HG02884 (cell line): ENCODE measurements around the gene DMWD.

ENCODE experiments used
- ATAC-seq: cut with Tn5 transposase; IDR thresholded peaks from one replicate; pipeline ENCODE4 v1.9.1; 2021; ENCODE audit warnings: mild to moderate bottlenecking, moderate library complexity; ENCODE audit not compliant: unreplicated experiment

The DMWD gene

GRCh38 chr19:45771311-45771933 lies 21.2 kb downstream of the DMWD start:
- ATAC-seq: no peak

GRCh38 chr19:45770192-45771101 lies 22.2 kb downstream of the DMWD start:
- peak; percentile 43 for ATAC-seq

GRCh38 chr19:45769821-45770191 lies 22.8 kb downstream of the DMWD start:
- ATAC-seq: no peak

- peak; percentile 38 for ATAC-seq
Measured at GRCh38 chr19:45768984-45769782, 23.5 kb downstream of the DMWD start, which contains the start of gene SIX5. Gene SIX5 (minus strand): TSS chr19:45769252. CDS start chr19:45768844, 408 bp downstream.

- no peak for ATAC-seq
Measured at GRCh38 chr19:45768655-45768983, 24.0 kb downstream of the DMWD start.

DNA sequence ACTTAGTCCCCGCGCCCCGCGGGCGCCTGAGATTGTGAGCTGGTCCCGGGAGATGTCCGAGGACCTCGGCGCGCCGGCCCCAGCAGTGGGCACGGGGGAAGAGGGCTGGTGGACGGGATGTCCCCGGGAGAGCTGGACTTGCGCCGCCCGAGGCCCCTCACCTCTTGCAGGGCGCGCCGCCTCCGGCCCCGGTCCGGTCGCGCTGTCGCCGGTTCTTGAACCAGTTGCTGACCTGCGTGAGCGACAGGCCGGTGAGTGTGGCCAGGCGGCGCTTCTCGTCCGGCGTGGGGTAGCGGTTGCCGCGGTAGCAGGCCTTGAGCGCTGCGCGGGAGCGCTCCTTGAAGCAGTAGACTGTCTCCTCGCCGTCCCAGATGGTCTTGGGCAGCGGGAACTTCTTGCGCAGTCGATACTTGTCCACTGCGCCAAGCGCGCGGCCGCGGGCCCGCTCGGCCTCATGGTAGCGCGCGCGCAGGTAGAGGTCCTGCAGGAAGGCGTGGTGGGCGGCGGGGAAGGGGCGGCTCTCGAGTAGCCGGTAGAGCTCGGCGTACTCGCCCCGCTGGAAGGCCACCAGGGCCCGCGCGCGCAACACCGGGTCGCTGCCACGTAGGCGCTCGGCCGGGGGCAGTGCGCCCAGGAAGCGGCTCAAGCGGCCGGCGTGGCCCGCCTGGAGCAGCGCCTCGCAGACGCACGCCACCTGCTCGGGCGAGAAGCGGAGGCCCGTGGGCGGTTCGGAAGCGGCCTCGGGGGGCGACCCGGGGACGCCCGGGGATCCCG lies 24.6 kb downstream of the DMWD start:
- ATAC-seq: no peak

GRCh38 chr19:45767410-45767880 lies 25.2 kb downstream of the DMWD start:
- ATAC-seq: no peak

DNA sequence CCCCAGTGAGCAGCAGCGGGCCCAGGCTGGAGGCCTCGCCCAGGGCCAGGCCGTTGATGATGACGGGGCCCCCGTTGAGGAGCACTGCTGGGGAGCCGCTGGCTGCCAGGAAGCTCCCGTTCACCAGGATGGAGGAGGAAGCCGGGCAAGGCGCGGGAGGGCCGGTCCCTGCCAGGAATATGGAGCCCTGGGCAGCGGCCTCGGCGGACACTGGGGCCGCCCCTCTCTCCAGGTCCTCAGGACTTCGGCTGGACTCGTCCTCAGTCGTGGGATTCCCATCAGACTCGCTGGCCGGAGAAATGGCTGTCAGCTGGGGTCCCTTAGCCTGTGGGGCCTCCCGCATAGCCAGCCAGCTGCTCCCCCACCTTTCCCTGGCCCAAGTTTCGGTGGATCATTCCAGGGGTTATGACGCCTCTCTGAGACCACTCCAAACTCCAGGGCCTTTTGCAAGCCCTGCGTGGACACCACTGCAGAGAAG lies 25.7 kb downstream of the DMWD start:
- no peak for ATAC-seq

GRCh38 chr19:45766296-45766868 lies 26.3 kb downstream of the DMWD start:
- no peak for ATAC-seq

GRCh38 chr19:45765702-45766295 lies 26.8 kb downstream of the DMWD start:
- ATAC-seq: no peak

- no peak for ATAC-seq
Measured at GRCh38 chr19:45764945-45765701, 27.5 kb downstream of the DMWD start.

- ATAC-seq: no peak
Measured at GRCh38 chr19:45764475-45764874, 28.2 kb downstream of the DMWD start.

DNA sequence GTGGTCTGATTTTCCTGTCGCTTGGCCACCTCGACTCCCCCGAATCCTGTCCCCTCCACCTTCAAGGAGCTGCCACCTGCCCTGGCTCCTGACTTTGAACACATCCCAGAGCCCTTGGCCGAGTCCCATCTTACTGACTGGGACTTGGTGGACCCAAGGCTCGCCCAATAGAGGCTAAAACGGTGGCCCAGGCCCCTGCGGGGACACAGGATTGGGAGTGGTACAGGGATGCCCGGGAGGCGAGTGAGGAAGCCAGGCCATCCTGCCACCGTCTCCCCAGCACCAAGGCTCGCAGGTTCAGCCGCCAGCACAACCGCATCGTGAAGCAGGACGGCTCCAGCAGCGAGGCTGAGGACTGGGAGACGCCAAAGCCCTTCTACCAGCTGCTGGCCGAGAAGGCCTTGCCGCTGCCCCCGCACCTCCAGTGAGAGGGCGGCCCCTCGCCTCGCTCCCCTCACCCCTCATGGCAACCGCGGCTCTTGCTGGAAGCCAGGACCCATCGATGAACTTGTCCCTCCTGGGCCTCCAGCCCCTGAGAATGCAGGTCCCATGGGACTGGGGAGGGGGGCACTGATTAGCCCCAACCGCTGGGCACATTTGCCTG lies 28.9 kb downstream of the DMWD start:
- ATAC-seq: no peak

- ATAC-seq: no peak
Measured at GRCh38 chr19:45762870-45763631, 29.6 kb downstream of the DMWD start.

DNA sequence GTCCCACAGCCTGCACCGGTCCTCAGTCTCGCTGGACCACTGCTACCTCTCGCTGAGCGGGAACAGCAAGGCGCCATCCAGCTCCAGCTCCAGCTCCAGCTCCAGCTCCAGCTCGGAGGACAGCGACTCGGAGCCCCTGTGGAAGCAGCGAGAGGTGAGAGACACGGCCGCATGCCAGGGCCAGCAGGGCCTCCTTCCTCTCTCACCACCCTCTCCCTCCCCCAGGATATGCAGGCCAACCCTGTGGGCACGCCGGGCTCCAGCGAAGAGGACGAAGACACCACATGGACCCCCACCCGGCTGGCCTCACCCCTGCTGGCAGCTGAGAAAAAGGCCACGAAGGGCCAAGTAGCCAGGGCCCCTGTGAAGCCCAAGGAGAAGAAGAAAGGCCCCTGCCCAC lies 30.9 kb downstream of the DMWD start:
- no peak for ATAC-seq

DNA sequence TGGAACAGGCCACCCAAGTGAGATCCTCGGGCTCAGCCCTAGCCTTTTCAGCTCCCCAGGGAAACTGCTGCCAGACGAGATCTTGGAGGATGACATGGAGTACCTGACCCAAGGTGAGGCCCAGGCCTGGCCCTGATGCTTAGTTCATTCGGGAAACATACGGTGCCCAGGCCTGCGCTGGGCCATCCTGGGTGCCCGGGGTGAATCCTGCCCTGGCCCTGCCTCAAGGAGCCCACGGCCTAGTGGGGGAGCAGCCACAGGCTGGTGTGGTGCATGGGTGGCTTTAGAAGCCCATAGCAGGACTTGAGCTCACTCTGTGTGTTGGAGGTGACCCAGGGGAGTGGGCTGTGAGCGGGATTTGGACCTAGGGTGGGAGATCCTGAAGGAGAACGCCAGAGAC lies 33.7 kb downstream of the DMWD start:
- no peak for ATAC-seq

- ATAC-seq: no peak
Measured at GRCh38 chr19:45757695-45758094, 35.0 kb downstream of the DMWD start.

DNA sequence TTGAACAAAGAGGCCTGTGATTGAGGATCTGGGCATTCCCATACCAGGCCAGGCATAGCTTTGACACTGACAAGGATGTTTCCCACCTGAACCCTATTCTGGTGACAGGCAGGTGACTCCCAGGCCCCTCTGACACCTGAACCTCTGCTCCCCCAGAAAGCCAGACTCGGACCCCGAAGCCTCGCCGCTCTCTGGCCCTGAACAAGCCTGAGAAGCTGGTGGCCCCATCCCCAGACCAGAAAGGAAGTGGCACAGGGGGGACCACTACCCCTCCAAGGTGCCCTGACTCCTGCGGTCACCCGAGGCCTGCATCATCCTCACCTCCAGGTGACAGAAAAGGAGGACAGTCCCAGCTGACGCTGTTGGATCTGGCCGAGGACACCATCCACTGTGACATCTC lies 38.3 kb downstream of the DMWD start:
- no peak for ATAC-seq
